Heart left ventricle (tissue), 16 donors: ENCODE data around the gene PREB. TPM values are rescaled to one million over a fixed set of nuclear protein-coding genes. Genes with fewer than 3 reads are reported as not detected.
"Not testable (repeated sequence)": the region's sequence is repeated elsewhere in the genome, so short reads cannot be mapped to it uniquely, and the experiment has no call there.

Experiments used
- ATAC-seq, 4 donors: fragments of 200-7000 bp; cut with Tn5 transposase; one replicate each; pipeline ENCODE4 v1.9.1; 2020 to 2022; ENCODE audit warnings: moderate library complexity in 4 of 4, mild to moderate bottlenecking in 3 of 4, moderate number of reproducible peaks in 1 of 4
- DNase-seq, 5 donors: peaks; one replicate each; pipeline ENCODE4 v3.0.0-alpha.2; 2020
- H3K27ac ChIP-seq, 12 donors: fragments of 200-600 bp; sonication (generic) in 4 of 12; one replicate each; pipeline versions ENCODE4 v1.5.0 to v1.8.0; 2016 to 2022; ENCODE audit warnings: mild to moderate bottlenecking in 2 of 12
- H3K27me3 ChIP-seq, 9 donors: fragments of 200-600 bp; sonication (generic) in 2 of 9; one replicate each; pipeline versions ENCODE4 v1.5.1 to v1.8.0; 2016 to 2022; ENCODE audit warnings: mild to moderate bottlenecking in 3 of 9
- H3K36me3 ChIP-seq, 9 donors: fragments of 200-600 bp; sonication (generic) in 2 of 9; one replicate each; pipeline versions ENCODE4 v1.5.0 to v1.8.0; 2018 to 2022; ENCODE audit warnings: mild to moderate bottlenecking in 2 of 9
- H3K4me1 ChIP-seq, 12 donors: fragments of 200-600 bp; sonication (generic) in 4 of 12; one replicate each; pipeline versions ENCODE4 v1.5.0 to v1.8.0; 2016 to 2022; ENCODE audit warnings: mild to moderate bottlenecking in 3 of 12
- H3K4me3 ChIP-seq, 12 donors: fragments of 200-600 bp; sonication (generic) in 4 of 12; one replicate each; pipeline versions ENCODE4 v1.5.0 to v1.8.0; 2017 to 2022; ENCODE audit warnings: mild to moderate bottlenecking in 9 of 12, moderate library complexity in 4 of 12
- H3K9me3 ChIP-seq, 12 donors: fragments of 200-600 bp; sonication (generic) in 4 of 12; one replicate each; pipeline versions ENCODE4 v1.5.0 to v1.8.0; 2016 to 2022; ENCODE audit warnings: mild to moderate bottlenecking in 1 of 12
- POLR2A ChIP-seq, 2 donors: fragments of 450-650 bp; IDR thresholded peaks; one replicate each; pipeline ENCODE4 v1.6.1; 2017; ENCODE audit warnings: antibody characterized with exemption in 2 of 2, mild to moderate bottlenecking in 2 of 2, moderate library complexity in 2 of 2
- WGBS, 4 donors: extraction: QIAGEN DNeasy Blood & Tissue Kit in 2 of 4; methylation state at CpG; one replicate each; pipeline versions ENCODE4 v1.1.5 to v1.1.7; 2013 to 2018; 5-methylcytosine and 5-hydroxymethylcytosine counted together
- intact Hi-C, 10 donors: fragments of 100-400 bp; cut with DNase I; formaldehyde crosslinking; loops; one replicate each; pipeline versions ENCODE4 v1.11.1 to v1.14.2; 2022
- polyA plus RNA-seq, 2 donors: library from polyadenylated mRNA; stranded (reverse); fragments of 200-250 nt; gene quantifications; one replicate each; pipeline ENCODE4 v1.2.3, GENCODE V29; 2013
- total RNA-seq, 9 donors: library from RNA; depleted of rRNA in 2 of 9; stranded (reverse); fragments of >200 nt in 2 of 9; fragmentation: NEBNext Ultra II Directional in 3 of 9; extraction: Animal tissue kit (Norgen Biotek cat#: 25700) in 3 of 9; gene quantifications; one replicate each; pipeline versions ENCODE4 v1.1.0 to v1.2.4, GENCODE V29; 2016 to 2023
- TF ChIP-seq, protein P1 (sequence below), 12 donors: fragments of 200-600 bp; sonication (generic) in 4 of 12; IDR thresholded peaks; one replicate each; pipeline versions ENCODE4 v1.5.0 to v1.8.0; 2018 to 2022; ENCODE audit warnings: antibody characterized with exemption in 12 of 12, mild to moderate bottlenecking in 5 of 12
- donor health status: ischemic (EF 13 %, LVEDD 7.1; RV severe dilation, severe dysfunction).
- donor health status: healthy with polysubstance abuse.
- donor health status: DM: no; HTN: yes; CAD: no.
- donor health status: DM: no; HTN: no; CAD: no.
- donor health status: ischemic (EF 25% LVEDD 6.9; RV normal size, moderate dysfunction).
- donor health status: ischemic (EF 25% LVEDD 5.7; RV mildly dilated, moderate dysfunction).
- donor health status: healthy.
- donor health status: DM: yes; HTN: yes; CAD: no.
- donor health status: ischemic (EF 35%, LVEDD 5.7; RV mildly dilated, moderate dysfunction).
- donor health status: nonischemic (EF 11% LVEDD 7.7; RV severe dilation, severe dysfunction).
- donor health status: DM: yes; HTN: yes; CAD: no.
- donor health status: PGD.
- donor health status: ischemic (EF 29% LVEDD 5.4; RV normal size, mild dysfunction).
- donor health status: nonischemic (EF 23%, LVEDD 6.1; RV moderate dilation, normal function).

PREB gene
- total and polyA plus RNA-seq, 11 donors, result 41.1 to 99.4 (median 49.3) TPM

DNA sequence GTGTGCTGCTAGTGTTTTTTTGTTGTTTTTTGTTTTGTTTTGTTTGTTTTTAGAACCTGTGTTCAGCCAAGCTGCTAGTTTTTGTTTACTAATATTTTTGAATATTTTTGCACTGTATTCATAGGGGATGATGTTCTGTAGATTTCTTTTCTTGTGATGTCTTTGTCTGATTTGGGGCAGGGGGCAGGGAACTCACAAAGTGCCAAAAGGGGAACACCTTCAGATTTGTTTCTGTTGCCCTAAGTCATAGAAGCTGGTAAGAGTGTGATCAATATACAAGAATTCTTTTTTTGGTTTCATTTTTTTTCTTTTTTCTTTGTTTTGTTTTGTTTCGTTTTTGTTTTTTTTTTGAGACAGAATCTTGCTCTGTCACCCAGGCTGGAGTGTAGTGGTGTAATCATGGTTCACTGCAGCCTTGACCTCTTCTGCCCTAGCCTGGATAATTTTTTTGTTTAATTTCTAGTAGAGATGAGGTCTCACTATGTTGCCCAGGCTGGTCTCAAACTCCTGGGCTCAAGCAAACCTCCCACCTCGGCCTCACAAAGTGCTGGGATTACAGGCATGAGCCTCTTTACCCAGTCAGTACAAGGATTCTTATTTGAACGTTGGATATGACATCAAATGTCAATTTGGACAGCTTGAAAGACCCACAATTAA lies 45.0 kb upstream of the PREB start:
- no peak for TF ChIP-seq POLR2A (IDR thresholded peaks at IDR 0.05)
- TF ChIP-seq, protein P1, sequence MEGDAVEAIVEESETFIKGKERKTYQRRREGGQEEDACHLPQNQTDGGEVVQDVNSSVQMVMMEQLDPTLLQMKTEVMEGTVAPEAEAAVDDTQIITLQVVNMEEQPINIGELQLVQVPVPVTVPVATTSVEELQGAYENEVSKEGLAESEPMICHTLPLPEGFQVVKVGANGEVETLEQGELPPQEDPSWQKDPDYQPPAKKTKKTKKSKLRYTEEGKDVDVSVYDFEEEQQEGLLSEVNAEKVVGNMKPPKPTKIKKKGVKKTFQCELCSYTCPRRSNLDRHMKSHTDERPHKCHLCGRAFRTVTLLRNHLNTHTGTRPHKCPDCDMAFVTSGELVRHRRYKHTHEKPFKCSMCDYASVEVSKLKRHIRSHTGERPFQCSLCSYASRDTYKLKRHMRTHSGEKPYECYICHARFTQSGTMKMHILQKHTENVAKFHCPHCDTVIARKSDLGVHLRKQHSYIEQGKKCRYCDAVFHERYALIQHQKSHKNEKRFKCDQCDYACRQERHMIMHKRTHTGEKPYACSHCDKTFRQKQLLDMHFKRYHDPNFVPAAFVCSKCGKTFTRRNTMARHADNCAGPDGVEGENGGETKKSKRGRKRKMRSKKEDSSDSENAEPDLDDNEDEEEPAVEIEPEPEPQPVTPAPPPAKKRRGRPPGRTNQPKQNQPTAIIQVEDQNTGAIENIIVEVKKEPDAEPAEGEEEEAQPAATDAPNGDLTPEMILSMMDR (IDR thresholded peaks at IDR 0.05), result no peak
- peaks cover 0 to 16% (median 0%) of the 10 kb centered on the region in 9 donors for H3K27me3 ChIP-seq
- H3K4me1 ChIP-seq, result peaks cover 0 to 7% (median 0%) of the 10 kb centered on the region in 12 donors
- H3K36me3 ChIP-seq, result no peaks in the 10 kb centered on the region
- no peaks in the 10 kb centered on the region for H3K9me3 ChIP-seq
- ATAC-seq (no peak), DNase-seq (no peak)
- WGBS, 4 donors, result 58 to 72% (median 66%) methylated on average over 3 of the region's 3 CpGs
- no peak overlapping the region for H3K4me3 ChIP-seq
- intact Hi-C loops, result no loop called here
- no peak overlapping the region for H3K27ac ChIP-seq

DNA sequence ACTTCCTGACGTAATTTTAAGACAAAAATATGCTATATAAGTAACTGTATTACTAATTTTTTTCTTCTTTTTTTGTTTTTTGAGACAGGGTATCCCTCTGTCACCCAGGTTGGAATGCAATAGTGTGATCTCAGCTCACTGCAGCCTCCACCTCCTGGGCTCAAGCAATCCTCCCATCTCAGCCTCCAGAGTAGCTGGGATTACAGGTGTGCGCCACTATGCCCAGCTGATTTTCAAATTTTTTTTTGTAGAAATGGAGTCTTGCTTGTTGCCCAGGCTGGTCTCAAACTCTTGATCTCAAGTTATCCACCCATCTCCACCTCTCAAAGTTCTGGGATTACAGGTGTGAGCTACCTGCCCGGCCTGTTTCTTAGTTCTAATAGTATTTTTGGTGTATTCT lies 44.0 kb upstream of the PREB start:
- Histone ChIP-seq H3K4me1 (no peaks in the 10 kb centered on the region), H3K4me3 (no peak overlapping the region), H3K9me3 (no peaks in the 10 kb centered on the region), H3K36me3 (no peaks in the 10 kb centered on the region), H3K27me3 (peaks cover 0 to 16% (median 0%) of the 10 kb centered on the region in 9 donors), H3K27ac (no peak overlapping the region)
- TF ChIP-seq, protein P1 (IDR thresholded peaks at IDR 0.05), result no peak
- no peak for TF ChIP-seq POLR2A (IDR thresholded peaks at IDR 0.05)
- no peak for ATAC-seq
- 83 to 90% (median 88%) methylated on average over 3 of the region's 3 CpGs for WGBS, 4 donors
- DNase-seq, result no peak
- intact Hi-C loops, result no loop called here

DNA sequence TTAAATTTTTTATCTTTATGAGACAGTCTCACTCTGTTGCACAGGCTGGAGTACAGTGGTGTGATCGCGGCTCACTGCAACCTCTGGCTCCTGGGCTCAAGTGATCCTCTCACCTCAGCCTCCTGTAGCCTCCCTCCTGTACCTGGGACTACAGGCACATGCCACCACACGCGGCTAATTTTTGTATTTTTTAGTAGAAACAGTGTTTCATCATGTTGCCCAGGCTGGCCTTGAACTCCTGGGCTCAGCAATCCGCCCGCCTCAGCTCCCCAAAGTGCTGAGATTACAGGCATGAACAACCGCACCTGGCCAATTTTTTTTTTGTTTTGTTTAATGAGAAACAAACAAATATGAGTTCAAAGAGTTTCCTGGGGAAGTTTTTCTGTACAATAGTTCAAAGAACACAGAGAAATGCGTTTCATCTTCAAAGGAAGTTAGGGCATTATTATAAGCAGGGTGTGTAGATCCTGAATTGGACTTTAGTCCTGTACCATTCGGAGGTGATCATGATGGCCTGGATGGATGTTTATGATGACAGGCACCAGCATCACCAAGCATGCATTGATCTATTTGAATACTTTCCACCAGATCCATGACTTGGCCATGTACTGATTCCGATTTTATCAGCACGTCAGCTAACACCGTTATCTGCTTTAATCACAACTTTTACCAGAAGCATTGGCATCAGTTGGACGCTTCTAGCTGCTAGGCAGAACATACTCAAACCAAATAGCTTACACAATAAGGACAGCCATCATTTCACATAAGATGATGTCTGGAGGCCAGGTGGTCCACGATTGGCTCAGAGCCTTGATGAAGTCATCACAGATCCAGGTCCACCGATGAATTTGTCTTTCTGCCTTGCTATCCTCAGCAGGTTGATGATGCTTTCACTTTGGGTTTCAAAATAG lies 43.3 kb upstream of the PREB start:
- Histone ChIP-seq H3K4me1 (no peaks in the 10 kb centered on the region), H3K27ac (no peak overlapping the region), H3K9me3 (no peaks in the 10 kb centered on the region), H3K27me3 (peaks cover 0 to 16% (median 0%) of the 10 kb centered on the region in 9 donors), H3K36me3 (no peaks in the 10 kb centered on the region), H3K4me3 (no peak overlapping the region)
- DNase-seq (no peak), ATAC-seq (no peak)
- intact Hi-C loops, result no loop called here
- 77 to 86% (median 80%) methylated on average over 15 of the region's 15 CpGs for WGBS, 4 donors
- no peak for TF ChIP-seq POLR2A (IDR thresholded peaks at IDR 0.05)
- TF ChIP-seq, protein P1 (IDR thresholded peaks at IDR 0.05), result no peak

DNA sequence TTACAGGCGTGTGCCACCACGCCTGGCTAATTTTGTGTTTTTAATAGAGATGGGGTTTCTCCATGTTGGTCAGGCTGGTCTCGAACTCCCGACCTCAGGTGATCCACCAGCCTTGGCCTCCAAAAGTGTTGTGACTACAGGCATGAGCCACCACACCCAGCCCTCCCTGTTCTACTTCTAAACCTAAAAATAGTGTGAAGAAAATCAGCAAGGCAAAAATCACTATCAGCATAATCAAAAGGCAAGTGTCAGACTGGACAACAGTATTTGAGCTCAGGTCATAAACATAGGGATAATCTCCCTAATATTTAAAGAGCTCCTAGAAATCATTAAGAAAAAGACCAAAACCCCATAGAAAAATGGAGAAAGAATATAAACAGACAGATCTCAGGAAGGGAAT lies 41.3 kb upstream of the PREB start:
- H3K27me3 ChIP-seq, result peaks cover 0 to 16% (median 0%) of the 10 kb centered on the region in 9 donors
- 84 to 91% (median 89%) methylated on average over 4 of the region's 4 CpGs for WGBS, 4 donors
- intact Hi-C loops, result not testable (repeated sequence)

More for the DNA sequence above, 41.3 kb upstream of the PREB start:
- H3K27ac ChIP-seq, H3K9me3 ChIP-seq, H3K4me1 ChIP-seq, DNase-seq, ATAC-seq, H3K4me3 ChIP-seq, H3K36me3 ChIP-seq: not testable (repeated sequence)
